NCI-H1417 (cell line): ENCODE measurements around the gene FLAD1.
A peak's percentile ranks its signal among the peaks of the same experiment; 100 is the strongest.

Experiments used
- DNase-seq, 3 experiments: peaks; one replicate each; lab custom pipeline; 2025; lab: John Stamatoyannopoulos, UW

Gene FLAD1

GRCh38 chr1:155017041-155017945, 34.1 kb downstream of the FLAD1 start:
- DNase-seq = peak; percentile 38 to 89 (median 65)

DNA sequence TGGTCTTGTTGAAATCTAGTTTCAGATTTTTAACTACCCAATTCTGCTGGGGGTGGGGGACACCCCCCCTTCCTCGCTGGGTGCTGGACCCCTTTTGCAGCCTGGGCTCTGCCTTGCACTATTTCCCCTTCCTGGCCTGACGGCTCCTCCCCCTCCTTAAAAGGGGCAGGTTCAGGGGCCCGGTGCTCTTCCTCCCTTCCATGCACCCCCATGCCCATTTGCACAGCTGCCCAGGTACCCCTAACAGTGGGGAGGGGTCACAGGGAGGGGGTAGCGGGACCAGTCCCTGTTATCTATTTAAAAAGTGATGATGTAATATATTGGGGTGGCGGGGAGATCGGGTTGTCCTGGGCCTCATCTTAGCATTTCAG, 34.8 kb downstream of the FLAD1 start:
- no peak for DNase-seq

DNA sequence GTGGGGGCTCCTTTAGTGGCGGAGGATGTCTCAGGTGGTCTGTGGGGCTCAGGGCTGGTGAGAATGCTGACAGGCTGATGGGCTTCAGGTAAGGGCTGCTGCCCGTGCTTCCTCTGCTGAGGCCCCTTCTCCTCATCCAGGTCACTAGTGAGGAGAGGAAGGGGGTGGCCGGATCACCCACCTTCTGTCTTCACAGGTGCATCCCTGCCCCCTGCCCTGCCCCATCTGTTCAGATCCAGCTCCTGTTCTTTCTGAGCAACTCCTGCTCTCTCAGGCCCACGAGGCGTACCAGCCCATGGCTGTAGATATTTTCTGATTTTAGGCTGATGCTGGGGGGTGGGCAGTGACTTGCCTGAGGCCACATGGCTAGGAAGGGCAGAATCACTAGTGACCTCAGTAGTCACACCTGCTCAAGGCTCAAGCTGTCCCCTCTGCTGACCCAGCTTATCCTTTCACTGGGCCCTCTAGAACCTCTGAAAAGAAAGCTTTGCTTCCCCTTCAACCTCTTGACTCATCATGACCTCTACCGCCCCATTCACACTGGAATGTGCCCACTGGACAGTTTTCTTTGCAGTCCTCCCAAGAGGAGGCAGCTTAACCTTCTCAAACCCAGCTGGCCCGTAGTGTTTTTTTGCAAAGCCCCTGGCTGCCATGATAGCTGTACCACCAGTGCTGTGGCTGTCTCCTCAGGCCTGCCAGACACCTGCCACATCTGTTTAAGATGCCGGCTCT, 35.6 kb downstream of the FLAD1 start:
- no peak for DNase-seq

DNA sequence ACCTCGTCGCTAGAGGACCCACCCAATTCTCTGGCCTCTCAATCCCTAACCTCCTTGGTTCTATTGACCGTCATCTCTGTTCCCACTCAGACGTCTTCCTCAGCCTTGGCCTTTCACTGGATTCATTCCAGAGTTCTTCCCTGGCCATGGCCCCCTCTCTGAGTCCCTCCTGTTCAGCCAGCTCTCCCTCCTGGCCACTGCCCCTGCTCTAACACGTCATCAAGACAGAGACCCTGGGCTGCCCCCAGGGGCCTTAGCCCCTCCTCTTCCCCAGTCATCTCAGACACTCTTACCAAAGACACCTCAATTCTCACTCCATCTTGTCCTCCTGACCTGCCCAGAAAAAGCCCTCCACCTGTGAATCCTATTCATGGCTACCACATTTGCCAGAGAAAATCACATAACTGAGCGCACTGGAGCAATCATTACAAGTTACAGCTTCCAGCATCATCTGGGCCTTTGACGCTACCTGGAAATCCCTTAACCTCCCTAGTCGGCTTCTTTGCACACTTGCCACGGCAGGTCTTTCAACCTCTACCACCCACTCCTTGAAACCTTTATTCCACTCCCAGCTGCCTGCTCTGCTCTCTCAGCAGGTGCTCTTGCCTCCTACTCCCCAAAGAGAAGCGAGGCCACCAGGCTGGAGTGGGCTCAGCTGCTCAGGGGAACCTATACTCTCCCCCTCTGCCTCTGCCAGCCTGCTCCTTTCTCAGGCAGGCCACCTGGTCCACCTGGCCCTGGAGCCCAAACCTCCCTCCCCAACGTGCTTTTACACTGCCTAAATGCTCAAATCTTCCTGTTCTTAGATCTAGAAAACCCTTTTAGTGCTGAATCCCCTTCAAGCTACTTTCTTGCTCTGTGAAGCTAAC, 36.5 kb downstream of the FLAD1 start:
- peak in 1 of 3 experiments; percentile 47 for DNase-seq

DNA sequence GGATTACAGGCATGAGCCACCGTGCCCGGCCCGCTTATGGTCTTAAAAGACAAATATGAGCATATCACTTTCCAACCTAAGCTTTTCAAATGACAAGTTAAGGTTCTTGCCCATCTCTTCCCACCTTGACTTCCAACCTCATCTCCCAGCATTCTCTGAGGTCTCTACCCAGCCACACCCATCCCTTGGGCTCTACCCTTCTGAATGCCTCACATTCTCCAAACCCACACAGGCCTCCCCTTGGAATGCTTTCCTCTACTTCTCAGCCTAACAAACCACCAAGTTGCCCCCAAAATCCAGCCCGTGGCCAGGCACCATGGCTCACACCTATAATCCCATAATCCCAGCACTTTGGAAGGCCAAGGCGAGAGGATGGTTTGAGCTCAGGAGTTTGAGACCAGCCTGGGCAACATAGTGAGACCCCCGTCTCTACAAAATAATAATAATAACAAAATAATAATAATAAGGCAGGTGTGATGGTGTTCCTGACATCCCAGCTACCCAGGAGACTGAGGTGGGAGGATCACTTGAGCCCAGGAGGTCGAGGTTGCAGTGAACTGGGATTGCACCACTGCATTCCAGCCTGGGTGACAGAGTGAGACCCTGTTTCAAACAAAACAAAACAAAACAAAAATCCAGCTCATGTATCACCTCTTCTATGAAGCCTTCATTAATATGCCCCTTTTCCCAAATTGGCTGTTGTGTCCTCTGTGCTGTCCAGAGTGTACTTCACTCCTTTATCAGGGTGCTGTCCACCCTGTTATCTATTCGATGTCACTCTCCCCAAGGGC, 39.2 kb downstream of the FLAD1 start:
- DNase-seq = no peak

DNA sequence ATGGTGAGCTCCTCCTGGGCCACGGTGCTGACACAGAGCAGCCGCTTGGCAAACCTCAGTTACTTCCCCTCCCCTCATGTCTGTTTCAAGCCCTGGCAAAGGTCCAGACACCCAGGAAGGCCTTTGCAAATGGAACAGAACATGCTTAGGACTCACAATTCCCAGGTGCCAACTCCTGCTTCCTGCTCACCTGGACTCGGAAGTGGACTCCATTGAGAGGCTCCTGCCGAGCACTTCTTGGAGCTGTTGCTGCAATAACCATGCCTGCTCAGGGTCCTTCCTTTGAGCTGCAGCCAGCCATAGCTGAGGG, 39.7 kb downstream of the FLAD1 start:
- peak in 2 of 3 experiments; percentile 48 to 70 for DNase-seq

GRCh38 chr1:155023627-155024026, 40.5 kb downstream of the FLAD1 start:
- DNase-seq = no peak

DNA sequence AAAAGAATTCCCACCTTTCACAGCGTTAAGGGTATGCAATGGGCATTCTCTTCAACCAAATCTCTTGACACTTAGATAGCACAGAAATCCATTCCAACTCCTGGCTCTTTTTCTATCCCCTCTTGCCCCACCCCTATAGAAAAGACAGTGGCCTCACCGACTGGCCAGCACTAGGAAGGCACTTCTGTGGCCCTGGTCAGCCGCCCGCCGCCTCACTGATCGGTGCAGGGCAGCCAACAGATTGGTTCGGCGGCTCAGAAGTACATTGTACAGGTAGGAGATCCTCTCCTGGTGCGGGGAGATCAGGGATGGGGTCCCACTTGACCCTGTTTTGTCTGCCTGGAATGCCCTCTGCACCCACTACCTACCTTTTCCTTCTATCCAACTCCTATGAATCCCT, 41.2 kb downstream of the FLAD1 start:
- DNase-seq = no peak

DNA sequence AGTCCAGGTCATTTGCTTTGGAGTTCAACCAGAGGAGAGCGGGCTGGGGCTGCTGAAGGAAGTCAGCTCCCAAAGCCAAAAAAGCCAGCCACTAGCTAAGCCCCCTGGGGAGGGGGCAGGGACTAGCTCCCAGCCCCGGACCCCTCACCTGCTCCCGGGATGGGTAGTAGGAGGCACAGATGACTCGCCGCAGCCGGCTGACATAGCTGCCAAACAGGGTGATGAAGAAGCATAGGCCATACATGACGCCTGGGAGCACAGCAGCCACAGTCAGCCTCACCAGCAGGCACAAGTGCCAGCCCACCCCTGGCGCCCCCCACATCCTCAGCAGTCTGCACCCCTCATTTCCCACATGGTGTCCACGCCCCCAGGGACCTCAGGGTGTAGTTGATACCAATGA, 43.0 kb downstream of the FLAD1 start:
- DNase-seq = no peak

- no peak for DNase-seq
These were observed 43.4 kb downstream of the FLAD1 start for GRCh38 chr1:155026588-155026987.

DNA sequence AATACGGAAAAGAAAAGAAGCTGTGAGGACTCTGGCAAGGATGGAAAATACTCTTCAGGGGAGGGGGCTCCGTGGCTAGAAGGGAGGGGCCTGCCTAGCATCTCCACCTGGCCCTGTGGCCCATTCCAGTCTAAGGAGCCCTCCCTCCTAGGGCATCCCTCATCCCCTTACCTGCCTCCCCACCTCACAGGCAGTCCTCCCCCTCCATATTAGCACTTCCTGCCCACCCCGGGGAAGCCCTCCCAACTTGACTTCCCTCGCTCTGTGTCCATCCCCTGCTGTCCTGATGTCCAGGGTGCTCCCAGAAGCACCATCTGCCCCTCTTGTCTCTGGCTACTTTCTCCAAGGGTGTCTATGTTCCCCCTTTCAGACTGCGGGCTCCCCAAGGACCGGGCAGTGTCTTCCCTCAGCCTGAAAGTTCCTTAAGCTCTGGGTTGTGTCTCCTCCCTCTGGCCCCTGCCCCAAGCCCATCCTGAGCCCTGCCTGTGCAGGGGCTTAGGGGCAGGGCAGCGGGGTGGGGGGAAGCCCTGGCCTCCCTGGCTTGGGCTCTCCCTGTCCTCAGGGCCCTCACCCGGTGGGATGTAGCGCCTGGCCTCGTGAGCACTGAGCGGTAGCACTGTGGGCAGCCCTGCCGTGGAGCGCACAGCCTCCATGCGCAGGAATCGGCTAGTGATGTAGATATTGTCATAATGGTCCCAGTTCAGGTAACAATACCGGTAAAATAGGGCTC, 46.5 kb downstream of the FLAD1 start:
- DNase-seq = no peak

DNA sequence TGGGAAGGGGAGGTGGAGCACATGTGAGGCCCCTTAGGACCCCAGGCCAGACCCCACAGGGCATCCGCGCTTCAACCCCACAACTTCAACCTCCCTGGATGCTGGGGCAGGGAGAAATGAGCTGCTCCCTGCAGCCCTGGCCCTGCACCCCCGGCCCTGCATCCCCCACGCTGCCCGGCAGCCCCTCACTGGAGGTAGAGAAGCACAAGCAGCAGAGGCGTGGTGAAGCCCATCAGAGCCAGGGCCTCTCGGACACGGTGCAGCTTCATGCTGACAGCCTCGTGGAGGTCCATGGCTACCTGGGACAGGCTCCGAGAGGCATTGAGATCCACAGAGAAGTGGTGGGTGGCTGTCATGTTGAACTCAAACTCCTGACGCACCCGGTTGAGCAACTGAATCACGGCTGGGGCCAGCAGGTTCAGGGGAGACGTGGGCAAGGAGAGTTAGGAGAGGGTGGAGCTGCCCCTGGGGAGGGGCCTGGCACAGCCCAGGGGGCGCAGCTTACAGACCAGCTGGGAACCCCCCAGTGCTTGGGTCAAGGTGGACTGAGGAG, 47.2 kb downstream of the FLAD1 start:
- no peak for DNase-seq

DNA sequence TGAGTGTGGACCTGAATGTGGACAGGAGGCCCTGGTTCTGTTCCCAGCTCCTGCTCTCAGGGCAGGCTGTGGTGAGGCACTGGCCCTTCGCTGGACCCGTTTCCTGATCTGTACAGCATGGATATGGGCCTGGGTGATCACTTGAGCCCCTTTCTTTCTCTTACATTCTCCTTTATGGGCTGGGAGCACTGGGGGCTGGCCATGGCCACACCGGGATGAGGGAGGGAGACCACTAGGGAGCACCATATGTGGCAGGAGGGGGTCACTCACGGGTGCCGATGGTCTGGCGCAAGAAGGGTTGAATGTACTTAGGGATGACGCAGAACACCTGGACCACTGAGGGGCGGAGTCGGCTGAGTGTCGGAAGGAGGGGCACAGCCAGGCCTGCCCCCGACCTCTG, 47.8 kb downstream of the FLAD1 start:
- no peak for DNase-seq

GRCh38 chr1:155032886-155033285, 49.7 kb downstream of the FLAD1 start:
- DNase-seq = no peak

- DNase-seq = no peak
These were observed 50.4 kb downstream of the FLAD1 start, which contains the start of the genes DCST1 and DCST2 for GRCh38 chr1:155033524-155033923. DCST1 (plus strand) TSS chr1:155033824; CDS start chr1:155034037, 213 bp downstream. DCST2 (minus strand) TSS chr1:155033781; CDS start chr1:155033701, 80 bp downstream.

GRCh38 chr1:155034318-155035208, 51.4 kb downstream of the FLAD1 start:
- DNase-seq = no peak

GRCh38 chr1:155035936-155036335, 52.8 kb downstream of the FLAD1 start:
- DNase-seq = no peak

GRCh38 chr1:155037043-155037442, 53.9 kb downstream of the FLAD1 start:
- DNase-seq = no peak

DNA sequence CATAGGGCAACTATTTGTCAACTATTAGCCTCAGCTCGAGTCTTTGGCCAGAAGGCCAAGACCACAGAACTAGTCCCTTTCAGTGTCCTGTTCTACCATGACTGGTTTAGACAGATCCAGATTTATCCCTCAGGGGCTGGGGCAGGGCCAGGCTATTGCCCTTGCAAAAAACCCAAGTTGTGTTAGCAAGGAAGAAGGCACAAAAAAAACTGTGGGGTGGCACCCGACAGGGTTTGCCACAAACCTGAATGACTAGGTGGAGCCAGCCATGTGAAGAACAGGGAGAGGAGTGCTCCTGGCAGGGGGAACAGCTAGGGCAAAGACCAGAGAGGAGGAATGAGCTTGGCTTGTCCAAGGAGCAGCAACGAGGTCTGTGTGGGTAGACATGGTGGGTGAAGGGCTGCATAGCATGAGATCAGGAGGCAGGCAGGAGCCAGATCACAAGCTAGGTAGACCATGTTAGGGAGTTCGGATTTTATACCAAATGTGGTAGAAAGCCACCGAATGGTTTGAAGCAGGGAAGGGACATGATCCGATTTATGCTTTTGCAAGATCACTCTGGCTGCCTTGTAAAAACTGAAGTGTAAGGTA, 54.8 kb downstream of the FLAD1 start:
- DNase-seq = no peak
